HG03432 (cell line): ENCODE measurements around the gene AHRR.

ENCODE experiments used
- ATAC-seq: cut with Tn5 transposase; IDR thresholded peaks from one replicate; pipeline ENCODE4 v1.9.1; 2021; ENCODE audit warnings: mild to moderate bottlenecking, moderate library complexity; ENCODE audit not compliant: unreplicated experiment

The AHRR gene

DNA sequence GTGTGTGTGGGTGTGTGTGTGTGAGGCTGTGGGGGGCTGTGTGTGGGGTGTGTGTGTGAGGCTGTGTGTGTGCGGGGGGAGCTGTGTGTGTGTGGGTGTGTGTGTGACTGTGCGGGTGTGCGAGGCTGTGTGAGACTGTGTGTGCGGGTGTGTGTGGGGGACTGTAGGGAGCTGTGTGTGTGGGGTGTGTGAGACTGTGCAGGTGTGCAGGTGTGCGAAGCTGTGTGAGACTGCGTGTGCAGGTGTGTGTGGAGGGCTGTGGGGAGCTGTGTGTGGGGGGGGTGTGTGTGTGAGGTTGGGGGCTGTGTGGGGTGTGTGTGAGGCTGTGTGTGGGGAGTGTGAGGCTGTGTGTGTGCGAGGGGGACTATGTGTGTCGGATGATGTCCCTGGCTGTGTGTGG, 23.2 kb downstream of the AHRR start:
- no peak for ATAC-seq

DNA sequence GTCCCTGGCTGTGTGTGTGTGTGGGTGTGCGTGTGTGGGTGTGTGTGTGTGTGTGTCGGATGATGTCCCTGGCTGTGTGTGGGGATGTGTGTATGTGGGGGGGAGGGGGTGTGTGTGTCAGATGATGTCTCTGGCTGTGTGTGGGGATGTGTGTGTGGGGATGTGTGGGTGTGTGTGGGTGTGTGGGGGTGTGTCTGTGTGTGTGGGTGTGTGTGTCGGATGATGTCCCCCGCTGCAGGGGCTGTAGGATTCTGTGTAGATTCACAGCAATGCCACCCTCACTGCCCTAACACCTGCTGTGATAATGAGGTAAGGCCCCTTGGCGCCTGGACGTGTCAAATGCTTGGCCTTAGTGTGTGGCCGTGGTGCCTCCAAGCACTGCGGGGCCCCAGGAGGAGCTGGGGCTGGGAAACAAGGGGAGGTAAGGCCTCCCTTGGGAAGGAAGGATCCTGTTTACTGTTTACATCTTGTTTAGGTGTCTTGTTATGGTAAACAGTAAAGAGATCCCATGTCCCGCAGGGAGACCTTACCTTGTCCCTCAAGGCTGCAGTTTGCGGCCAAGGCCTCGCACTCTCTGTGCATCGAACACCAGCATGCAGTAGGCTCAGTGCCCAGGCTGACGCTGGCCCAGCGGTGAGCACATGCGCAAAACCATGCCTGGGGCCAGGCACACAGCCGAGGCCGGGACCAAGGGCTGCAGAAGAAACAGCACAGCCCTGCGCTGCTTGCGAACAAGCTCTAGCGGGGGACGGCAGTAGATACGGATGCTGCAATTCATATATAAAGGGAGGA, 24.1 kb downstream of the AHRR start:
- ATAC-seq = no peak

DNA sequence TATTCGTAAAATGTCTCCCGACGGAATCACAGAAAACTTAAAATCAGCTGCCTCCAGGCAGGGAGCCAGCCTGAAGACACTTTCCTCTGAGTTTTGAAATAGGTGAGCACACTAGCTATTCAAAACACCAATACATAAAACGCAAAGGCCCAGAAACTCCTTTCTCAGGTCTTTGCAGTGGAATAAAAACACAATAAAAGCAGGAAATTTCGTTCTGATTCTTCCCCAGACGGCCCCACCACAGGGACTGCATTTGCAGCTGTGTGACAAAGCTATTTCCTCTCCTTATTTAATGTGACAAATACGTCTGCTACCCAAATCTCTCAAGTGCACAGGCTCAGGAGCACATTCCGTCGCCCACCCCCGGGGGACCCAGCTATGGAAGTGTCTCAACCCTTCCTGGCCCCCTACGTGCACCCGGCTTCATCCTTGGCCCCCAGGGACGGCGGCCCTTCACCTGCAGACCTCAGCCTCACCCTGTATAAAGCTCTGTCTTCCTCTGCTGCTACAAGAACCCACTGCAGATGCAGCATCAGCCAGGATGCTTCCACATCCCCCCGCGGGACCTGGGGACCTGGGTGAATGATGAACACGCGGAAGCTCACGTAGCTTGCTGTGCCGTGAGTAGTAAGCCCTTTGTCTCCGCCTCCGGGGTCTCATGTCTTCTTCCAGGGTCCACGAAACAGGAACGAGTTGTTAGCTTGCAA, 24.9 kb downstream of the AHRR start:
- no peak for ATAC-seq

DNA sequence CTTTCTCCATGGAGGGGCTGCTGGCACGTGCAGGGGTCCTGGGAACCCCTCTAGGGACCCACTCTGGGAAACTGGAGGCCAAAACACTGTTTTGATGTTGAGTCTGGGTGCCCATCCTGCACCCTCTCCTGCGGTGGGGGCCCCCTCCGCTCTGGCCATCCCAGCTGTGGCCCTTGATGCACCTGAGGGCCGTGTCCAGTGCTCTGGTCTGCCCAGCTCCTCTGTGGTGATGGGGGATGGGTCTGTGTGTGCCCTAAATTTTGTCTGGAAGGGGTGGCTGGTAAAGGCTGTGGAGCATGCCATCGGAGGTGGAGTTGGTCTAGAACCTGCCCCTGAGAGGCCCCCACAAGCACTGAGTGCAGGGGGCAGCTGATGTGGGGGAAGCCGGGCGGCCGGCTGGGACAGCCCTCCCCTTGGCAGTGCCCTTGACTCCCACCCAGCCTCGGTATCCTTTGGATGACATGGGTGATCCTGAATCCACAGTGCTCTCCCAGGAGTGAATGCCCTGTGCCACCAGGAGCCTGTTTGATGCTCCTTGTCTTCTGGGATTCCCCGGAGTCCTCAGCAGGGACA, 26.3 kb downstream of the AHRR start:
- ATAC-seq = no peak

DNA sequence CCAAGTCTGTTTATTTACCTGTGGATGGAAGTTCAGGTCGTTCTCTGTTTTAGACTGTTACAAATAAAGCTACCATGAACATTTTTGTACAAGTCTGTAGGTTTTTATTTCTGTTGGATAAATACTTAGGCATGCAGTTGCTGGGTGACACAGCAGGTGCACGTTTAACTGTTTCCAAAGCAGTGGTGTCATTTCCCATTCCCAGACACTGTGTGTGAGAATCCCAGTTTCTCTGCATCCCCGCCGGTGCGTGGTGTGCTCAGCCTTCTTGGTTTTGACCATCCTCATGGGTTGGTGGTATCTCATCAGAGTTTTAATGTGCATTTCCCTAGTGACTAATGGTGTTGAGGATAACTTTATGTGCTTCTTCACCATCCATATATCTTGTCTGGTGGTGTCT, 27.2 kb downstream of the AHRR start:
- ATAC-seq = no peak

DNA sequence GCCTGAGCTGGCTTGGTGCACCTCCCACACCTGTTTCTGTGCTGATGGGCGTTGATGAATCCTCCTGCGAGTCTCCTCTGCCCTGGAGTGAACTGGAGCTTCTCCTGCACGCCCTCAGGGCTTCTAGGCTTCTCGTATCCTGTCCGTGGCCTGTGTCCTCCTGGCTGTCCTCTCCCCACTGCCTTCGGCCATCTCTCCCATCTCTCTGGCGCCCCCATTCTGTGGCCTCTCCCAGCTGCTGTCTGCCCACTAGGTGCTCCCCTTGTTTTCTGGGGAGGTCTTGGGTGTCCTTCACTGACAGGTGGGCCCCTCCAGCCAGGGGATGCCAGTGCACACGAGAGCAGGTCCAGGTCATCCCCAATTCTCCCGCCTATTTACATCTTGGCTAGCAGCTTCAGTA, 28.8 kb downstream of the AHRR start:
- ATAC-seq = no peak

DNA sequence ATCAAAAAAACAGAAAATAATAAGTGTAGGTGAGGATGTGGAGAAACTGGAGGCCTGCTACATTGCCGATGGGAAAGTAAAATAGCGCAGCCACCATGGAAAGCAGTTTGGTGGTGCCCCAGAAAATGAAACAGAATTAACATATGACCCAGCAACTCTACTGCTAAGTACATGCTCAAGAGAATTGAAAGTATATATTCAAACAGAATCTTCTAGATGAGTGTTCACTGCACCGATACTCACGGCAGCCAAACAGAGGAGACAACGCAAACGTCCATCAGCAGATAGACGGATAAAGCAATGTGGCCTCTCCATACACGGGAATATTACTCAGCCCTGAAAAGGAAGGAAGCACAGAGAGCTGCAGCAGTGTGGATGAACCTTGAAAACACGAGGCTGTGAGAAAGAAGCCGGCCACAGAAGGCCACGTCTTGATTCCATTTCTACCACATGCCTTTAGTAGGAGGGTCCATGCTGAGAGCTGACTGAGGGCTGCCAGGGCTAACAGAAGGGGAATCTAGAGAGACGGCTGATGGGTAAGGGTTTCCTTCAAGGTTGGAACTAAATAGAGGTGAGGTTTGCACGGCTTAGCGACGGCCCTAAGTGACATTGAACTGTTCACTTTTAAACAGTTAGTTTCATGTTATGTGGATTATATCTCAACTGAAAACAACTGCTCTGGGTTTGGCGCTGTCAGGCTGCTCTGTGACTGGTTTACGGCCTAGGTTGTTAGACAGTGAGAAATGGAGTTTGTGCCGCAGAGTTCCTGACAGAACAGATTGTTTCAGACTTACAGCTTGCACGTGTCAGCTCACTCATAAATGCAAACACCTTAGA, 29.8 kb downstream of the AHRR start:
- ATAC-seq = no peak

DNA sequence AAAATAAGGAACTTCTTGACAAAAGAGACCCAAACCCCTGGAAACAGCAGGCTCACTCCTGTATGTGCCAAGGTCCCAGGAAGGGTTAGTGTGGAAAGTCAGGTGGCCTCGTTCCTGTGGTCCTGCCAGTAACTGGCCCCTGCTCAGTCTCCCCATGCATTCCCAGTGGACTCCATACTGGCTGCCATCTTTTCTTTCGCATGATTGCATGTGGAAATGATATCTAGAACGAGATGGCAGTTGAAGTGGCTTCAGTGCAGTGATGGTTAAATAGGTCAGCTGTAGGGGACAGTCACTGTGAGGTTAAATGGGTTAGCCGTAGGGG, 30.4 kb downstream of the AHRR start:
- no peak for ATAC-seq

DNA sequence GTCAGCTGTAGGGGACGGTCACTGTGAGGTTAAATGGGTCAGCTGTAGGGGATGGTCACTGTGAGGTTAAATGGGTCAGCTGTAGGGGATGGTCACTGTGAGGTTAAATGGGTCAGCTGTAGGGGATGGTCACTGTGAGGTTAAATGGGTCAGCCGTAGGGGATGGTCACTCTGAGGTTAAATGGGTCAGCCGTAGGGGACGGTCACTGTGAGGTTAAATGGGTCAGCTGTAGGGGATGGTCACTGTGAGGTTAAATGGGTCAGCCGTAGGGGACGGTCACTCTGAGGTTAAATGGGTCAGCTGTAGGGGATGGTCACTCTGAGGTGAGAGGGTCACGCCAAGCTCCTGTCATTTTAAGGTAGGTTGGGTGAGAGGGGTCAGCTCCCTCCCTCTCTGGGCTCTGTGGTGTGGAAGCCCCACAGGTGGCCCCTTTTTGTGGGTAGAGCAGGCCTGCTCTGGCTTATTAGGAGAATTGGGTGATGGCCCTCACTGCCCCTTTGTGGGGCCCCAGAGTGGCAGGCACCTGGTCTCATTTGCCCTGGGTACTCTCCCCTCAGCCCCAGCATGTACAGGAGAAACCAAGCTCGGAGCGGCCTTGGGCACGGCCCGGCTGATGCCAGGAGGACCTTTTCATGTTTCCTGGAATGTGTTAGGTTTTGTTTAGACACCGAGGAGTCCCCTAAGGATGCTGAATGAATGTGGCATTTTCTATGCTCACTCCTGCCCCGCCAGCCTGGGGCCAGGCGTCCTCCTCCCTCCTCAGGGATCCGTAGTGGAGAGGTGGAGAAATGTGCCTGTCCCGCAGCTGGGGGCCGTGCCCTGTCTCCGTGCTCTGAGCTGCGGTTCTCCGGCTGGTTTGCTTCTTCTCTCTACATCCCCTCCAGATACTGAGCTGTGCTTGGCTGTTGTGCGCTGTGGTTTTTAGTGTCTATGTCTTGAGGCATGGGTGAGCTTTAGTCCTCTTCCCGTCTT, 31.4 kb downstream of the AHRR start:
- ATAC-seq = no peak

DNA sequence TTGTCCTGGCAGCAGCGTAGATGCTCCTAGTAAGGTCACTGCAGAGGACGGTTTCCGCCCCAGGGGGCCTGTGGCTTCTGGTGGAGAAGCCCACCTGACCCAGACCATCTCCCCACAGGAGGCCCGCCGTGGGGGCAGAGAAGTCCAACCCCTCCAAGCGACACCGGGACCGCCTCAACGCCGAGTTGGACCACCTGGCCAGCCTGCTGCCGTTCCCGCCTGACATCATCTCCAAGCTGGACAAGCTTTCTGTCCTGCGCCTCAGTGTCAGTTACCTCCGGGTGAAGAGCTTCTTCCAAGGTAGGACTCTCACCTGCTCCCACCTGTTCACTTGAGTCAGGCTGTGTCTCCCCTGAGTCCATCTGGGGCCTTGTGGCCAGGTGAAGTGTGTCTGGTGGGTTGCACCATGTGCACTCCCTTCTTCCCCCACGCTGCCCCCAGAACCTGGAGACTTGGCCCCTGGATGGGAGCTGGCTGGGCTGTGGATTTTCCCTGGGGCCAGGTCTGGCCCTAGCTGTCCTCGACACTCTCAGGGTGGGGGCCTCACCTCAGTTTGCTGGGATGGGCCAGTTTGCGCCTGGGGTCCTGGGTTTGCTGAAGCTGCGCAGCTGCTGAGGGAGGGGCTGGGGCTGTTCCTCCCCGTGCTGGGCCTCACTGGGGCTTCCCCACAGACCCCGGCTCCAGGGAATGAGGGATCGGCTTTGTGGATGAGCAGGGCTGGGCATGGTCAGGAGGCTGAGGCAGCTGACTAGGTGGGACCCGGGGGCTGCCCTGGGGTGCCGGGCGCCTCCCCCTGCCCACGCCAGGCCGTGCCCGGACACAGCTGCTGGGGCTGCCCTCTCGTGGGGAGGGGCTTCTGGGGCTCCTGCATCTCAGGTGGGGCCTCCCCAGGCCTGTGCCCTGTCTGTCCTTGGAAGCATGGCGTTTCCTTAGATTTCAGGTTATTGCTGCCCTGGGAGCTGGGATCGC, 32.4 kb downstream of the AHRR start:
- no peak for ATAC-seq

DNA sequence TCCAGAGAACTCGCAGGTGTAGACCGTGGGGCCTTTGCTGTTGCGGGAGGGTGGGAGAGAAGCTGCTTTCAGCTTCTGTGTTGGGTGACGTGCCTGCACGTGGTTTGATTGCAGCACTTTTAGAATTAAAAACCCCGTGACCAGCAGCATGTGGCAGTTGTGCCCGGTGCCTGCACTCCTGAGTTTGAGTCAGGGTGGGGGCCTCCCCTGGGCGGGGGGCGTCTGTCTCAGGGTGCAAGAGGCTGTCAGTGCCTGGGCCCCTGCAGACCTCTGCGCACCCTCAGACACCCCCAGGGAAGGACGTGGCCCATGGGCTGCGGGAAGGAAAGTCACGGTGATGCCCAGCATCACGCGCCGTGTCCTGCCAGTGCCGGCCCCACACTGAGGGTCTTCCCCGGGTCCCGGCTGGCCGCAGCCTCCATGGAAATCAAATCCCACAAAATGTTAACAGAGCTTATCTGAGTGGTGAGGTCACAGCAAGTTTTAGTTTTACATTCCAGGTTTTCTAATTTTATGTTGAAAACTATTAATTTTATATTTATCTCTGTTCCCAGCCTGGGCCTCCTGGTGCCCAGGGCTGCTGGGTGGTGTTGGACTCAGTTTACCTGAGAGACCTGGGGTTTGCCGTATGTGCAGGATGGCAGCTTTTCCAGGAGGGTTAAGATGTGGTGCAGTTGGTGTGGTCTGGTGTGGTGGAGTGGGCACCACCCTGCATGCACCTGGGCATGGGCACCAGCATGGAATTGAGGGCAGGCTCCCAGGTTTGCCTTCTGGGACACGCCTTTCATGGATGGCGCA, 33.3 kb downstream of the AHRR start:
- no peak for ATAC-seq

DNA sequence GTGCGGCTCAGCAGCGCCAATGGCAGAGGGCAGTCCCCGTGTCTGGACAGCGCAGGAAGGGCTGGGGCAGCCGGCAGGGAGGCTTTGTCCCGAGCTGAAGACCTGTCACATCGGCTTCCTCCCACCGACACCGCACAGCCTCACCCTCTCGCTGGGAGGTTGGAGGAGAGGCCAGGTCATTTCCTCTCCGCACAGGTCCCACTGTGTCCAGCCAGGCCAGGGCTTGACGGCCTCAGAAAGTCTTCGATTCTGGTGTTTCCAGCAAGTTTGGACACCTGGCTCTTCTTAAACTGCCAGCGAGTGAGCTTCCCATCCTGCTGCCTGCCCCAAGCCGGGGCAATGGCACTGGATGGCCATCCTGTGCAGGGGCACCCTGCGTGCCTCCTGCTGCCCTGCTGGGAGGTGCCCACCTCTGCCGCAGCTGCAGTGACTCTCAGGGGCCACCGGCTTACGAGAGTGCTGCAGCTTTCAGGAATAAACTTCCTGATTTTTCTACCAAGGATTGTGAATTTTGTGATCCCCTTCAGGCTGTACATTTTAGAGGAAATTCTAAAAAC, 33.9 kb downstream of the AHRR start:
- ATAC-seq = no peak

DNA sequence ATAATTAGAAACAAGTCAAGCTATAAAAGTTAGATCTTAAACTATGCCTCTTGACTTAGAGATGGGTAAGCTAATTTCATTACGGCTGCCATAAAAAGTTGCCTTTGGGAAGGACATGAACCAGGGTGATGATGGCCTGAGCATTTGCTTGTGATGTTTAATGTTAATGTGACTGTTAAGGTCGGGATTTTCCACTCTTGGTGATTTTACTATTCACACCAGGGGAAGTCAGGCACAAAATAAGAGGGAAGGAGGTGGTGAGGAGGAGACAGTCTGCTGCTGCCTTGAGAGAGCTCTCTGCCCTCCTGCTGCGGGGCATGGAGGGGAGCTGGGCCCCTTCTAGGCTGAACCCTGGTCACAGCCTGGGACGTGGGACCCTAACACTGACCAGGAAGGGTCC, 34.4 kb downstream of the AHRR start:
- ATAC-seq = no peak

DNA sequence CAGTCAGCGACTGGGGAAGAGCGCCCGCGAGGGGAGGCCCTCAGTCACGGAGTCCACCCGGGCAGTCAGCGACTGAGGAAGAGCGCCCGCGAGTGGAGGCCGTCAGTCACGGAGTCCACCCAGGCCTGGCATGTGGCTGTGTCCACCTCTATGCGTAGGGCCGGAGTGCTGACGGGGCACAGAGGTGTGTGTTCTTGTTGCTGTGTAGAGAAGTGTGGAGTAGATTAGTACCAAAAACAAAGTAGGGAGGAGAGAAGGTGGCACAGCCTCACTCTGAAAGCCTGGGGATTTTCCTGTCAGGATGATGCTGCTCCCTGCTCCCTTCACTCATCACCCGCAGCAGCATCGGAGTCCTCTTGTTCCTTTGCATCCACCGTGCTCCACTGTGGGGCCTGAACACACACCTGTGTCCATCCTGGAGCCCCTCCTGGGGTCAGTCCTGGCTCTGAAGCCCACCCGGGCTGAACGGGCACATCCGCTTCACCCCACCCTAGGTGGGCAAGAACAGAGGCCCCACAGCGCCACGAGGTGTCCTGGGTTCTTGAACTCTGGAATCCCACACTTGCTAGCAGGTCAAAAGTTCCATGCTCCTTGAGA, 37.9 kb downstream of the AHRR start:
- ATAC-seq = no peak

DNA sequence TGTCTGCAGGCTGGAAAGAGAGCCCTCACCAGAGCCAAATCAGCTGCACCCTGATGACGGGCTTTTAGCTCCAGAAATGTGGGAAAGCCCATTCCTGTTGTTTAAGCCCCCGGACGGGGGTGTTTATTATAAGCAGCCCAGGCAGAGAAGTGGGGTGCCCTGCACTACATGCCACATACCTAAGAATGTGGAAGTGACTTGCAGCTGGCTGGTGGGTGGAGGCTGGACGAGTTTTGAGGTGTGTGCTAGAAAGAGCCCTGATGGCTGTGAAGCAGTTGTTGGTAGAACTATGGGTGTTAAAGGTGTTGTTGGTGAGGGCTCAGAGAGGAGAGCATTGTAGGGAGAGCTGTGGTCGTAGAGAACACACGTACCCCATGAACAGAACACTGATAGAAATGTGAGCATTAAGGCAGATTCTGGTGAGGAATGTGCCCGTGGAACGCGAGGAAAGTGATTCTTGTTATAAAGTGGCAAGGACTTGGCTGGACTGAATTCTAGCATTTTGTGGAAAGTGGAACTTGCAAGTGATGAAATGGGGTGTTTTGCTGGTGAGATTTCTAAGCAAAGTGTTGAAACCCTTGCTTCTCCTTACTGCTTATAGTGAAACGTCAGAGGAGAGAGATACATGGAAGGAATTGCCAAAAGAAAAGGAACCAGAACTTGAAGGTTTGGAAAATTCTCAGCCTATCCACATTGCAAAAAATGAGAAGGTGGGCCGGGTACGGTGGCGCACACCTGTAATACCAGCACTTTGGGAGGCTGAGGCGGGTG, 38.9 kb downstream of the AHRR start:
- no peak for ATAC-seq

DNA sequence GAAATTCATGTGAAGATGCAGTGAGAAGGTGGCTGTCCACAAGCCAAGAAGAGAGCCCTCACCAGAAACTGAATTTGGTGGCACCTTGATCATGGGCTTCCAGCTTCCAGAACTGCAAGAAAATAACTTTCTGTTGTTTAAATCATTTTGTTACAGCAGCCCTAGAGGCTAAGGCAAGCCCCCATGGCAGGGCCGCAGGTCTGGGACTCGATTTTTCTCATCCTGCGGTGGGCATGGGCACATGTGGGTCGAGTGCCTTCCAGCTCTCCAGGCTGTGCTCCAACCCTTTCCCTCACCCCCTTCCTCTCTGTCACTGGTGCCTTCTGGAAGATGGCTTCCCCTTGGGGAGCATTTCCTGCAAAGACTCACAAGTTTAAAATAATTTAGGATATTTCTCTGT, 40.7 kb downstream of the AHRR start:
- ATAC-seq = no peak
